NB4 (cell line): ENCODE results near the gene MAG.

Experiments
- DNase-seq: peaks from one replicate; pipeline ENCODE4 v3.0.0; 2010; ENCODE audit warnings: low read depth
- H3K4me3 ChIP-seq: one replicate; pipeline ENCODE4 v1.5.1; 2011; ENCODE audit warnings: mild to moderate bottlenecking, low read depth, low read length, moderate library complexity
- MAX ChIP-seq: IDR thresholded peaks from 2 replicates; pipeline ENCODE4 v1.6.1; 2011; ENCODE audit warnings: low read depth, low read length
- MYC ChIP-seq: IDR thresholded peaks from 2 replicates; pipeline ENCODE4 v1.6.1; 2011; ENCODE audit warnings: low read depth, low read length
- POLR2A ChIP-seq: IDR thresholded peaks from 2 replicates; pipeline ENCODE4 v1.6.1; 2011; ENCODE audit warnings: mild to moderate bottlenecking; ENCODE audit not compliant: insufficient read length; ENCODE audit errors: extremely low read depth
- TF ChIP-seq, protein P1 (sequence below): IDR thresholded peaks from one replicate; pipeline ENCODE4 v1.5.1; 2012; ENCODE audit warnings: low read depth, low read length

The MAG gene

GRCh38 chr19:35265126-35265899 lies 26.6 kb upstream of the MAG start:
- no peak overlapping the region for H3K4me3 ChIP-seq
- no peak for DNase-seq
- TF ChIP-seq MAX (no peak), MYC (no peak), POLR2A (no peak)
- TF ChIP-seq, protein P1, sequence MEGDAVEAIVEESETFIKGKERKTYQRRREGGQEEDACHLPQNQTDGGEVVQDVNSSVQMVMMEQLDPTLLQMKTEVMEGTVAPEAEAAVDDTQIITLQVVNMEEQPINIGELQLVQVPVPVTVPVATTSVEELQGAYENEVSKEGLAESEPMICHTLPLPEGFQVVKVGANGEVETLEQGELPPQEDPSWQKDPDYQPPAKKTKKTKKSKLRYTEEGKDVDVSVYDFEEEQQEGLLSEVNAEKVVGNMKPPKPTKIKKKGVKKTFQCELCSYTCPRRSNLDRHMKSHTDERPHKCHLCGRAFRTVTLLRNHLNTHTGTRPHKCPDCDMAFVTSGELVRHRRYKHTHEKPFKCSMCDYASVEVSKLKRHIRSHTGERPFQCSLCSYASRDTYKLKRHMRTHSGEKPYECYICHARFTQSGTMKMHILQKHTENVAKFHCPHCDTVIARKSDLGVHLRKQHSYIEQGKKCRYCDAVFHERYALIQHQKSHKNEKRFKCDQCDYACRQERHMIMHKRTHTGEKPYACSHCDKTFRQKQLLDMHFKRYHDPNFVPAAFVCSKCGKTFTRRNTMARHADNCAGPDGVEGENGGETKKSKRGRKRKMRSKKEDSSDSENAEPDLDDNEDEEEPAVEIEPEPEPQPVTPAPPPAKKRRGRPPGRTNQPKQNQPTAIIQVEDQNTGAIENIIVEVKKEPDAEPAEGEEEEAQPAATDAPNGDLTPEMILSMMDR = no peak

DNA sequence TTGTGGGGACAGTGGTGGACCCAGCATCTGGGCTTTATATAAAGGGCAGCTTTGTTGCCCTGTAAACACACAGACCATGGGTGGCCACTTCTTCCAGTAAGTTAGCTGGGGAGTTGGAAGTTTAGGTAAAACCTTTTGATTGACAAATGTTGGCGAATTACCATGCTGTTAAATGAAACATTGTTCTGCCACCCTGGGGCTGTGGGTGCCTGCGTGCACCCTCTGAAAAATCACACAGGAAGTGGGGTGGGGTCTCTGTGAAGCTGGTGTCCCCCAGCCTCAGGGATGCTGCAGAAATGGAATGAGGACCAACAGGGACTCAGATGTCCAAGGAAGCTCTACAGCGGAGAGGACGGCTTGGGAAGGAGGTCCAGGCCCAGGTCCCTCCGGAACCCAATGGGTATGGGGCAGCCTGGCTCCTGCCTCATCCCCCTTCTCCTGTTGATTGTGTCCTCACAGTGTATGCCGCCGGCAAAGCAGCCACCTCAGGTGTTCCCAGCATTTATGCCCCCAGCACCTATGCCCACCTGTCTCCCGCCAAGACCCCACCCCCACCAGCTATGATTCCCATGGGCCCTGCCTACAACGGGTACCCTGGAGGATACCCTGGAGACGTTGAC lies 26.0 kb upstream of the MAG start:
- no peak for TF ChIP-seq POLR2A
- TF ChIP-seq, protein P1 = no peak
- no peak for TF ChIP-seq MYC
- no peak for TF ChIP-seq MAX
- DNase-seq = no peak
- no peak overlapping the region for H3K4me3 ChIP-seq

GRCh38 chr19:35266520-35267352 lies 25.2 kb upstream of the MAG start:
- TF ChIP-seq MAX = no peak
- TF ChIP-seq POLR2A = no peak
- no peak for TF ChIP-seq MYC
- TF ChIP-seq, protein P1 = no peak
- no peak for DNase-seq
- H3K4me3 ChIP-seq = peak overlapping the region; percentile 70

GRCh38 chr19:35267353-35267817 lies 24.6 kb upstream of the MAG start:
- DNase-seq = peak; percentile 47
- H3K4me3 ChIP-seq = peak overlapping the region; percentile 70
- no peak for TF ChIP-seq MYC

DNA sequence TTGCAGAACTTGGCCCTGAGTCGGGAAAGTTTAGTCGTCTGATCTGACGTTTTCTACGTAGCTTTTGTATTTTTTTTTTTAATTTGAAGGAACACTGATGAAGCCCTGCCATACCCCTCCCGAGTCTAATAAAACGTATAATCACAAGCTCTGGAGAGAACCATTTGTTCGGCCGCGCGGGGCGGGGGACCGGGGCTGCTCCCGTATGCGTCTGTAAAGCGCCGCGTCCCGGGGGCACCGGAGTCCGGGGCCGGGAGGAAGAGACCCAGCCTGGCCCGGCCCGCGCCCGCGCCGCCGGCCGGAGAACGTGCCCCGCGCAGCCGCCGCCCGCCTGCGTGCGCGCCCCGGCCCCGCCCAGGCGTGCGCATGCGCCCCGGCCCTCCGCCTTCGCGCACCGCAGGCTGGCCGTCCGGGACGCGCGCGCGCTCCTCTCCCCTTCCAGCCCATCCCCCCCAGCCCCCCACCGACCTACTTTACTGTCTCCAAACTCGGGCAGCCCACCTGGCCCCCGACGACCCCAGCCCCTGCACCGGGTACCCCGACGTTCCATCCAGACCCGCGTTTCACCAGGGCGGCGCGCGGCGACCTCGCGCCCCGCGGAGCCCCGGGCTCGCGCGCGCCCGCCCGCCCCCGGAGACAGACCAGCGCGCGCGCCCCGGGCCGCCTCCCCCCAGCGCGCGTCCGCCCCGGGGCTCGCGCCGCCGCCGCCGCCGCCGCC lies 24.0 kb upstream of the MAG start:
- TF ChIP-seq POLR2A = peak; percentile 48
- TF ChIP-seq, protein P1 = no peak
- DNase-seq = peak; percentile 71
- H3K4me3 ChIP-seq = peak overlapping the region; percentile 70
